WTC11 (cell line): Measurements from ENCODE around the gene CCDC180. TPM values are rescaled to one million over a fixed set of nuclear protein-coding genes. Genes with fewer than 3 reads are reported as not detected.

Experiments used
- ATAC-seq: fragments of 200-7000 bp; cut with Tn5 transposase; 2 replicates; pipeline ENCODE4 v1.10.0; 2021; ENCODE audit warnings: mild to moderate bottlenecking, moderate library complexity
- CTCF ChIA-PET: fragments of 300-600 bp; sonication (Branson Sonifier 250); formaldehyde crosslinking; loops from one replicate; lab custom pipeline; 2021; ENCODE audit warnings: antibody characterized with exemption; lab: Charles Lee
- POLR2A ChIA-PET: fragments of 350-600 bp; sonication (Branson Sonifier 250); formaldehyde crosslinking; loops from one replicate; lab custom pipeline; 2021; ENCODE audit warnings: antibody characterized with exemption; lab: Charles Lee
- DNase-seq: peaks from one replicate; pipeline ENCODE4 v3.0.0; 2021; ENCODE audit warnings: low spot score
- H3K27ac Mint-ChIP-seq: 2 replicates; pipeline ENCODE4 v1.8.0; 2021; ENCODE audit warnings: mixed read lengths
- H3K27me3 Mint-ChIP-seq: 2 replicates; pipeline ENCODE4 v1.8.0; 2021; ENCODE audit warnings: low read depth, mild to moderate bottlenecking, moderate library complexity, mixed read lengths
- H3K36me3 Mint-ChIP-seq: 2 replicates; pipeline ENCODE4 v1.8.0; 2021; ENCODE audit warnings: mixed read lengths
- H3K4me1 Mint-ChIP-seq: 2 replicates; pipeline ENCODE4 v1.8.0; 2022; ENCODE audit warnings: mixed read lengths
- H3K4me3 Mint-ChIP-seq: 2 replicates; pipeline ENCODE4 v1.8.0; 2021; ENCODE audit warnings: mild to moderate bottlenecking, moderate library complexity, mixed read lengths
- H3K9me3 Mint-ChIP-seq: 2 replicates; pipeline ENCODE4 v1.8.0; 2021; ENCODE audit warnings: mixed read lengths
- CDX4 ChIP-seq: fragments of 250-450 bp; sonication (Bioruptor Pico); IDR thresholded peaks from 2 replicates; pipeline ENCODE4 v1.9.0; 2021; ENCODE audit warnings: moderate library complexity, mild to moderate bottlenecking, inconsistent platforms, borderline replicate concordance
- CTCF ChIP-seq: fragments of 200-600 bp; IDR thresholded peaks from 2 replicates; pipeline ENCODE4 v1.8.0; 2022; ENCODE audit warnings: antibody characterized with exemption
- ETV6 ChIP-seq: sonication (generic); formaldehyde crosslinking; IDR thresholded peaks from 2 replicates; pipeline ENCODE4 v1.8.1; 2022; ENCODE audit warnings: mild to moderate bottlenecking, missing genetic modification reagents
- FOXP4 ChIP-seq: sonication (generic); formaldehyde crosslinking; IDR thresholded peaks from 2 replicates; pipeline ENCODE4 v1.8.0; 2022; ENCODE audit warnings: mild to moderate bottlenecking, missing genetic modification reagents
- GABPB1 ChIP-seq: sonication (generic); formaldehyde crosslinking; IDR thresholded peaks from 2 replicates; pipeline ENCODE4 v1.8.1; 2023; ENCODE audit warnings: mild to moderate bottlenecking, missing genetic modification reagents
- GRHL2 ChIP-seq: fragments of 250-450 bp; sonication (Bioruptor Pico); IDR thresholded peaks from 2 replicates; pipeline ENCODE4 v1.8.0; 2022; ENCODE audit warnings: mild to moderate bottlenecking, moderate library complexity; ENCODE audit not compliant: insufficient replicate concordance, severe bottlenecking
- GTF2I ChIP-seq: fragments of 250-450 bp; sonication (Bioruptor Pico); conservative IDR thresholded peaks from 2 replicates; pipeline ENCODE4 v1.4.0; 2021; ENCODE audit warnings: mild to moderate bottlenecking
- HMGXB4 ChIP-seq: sonication (generic); formaldehyde crosslinking; IDR thresholded peaks from 2 replicates; pipeline ENCODE4 v1.8.1; 2023; ENCODE audit warnings: mild to moderate bottlenecking, moderate library complexity, missing genetic modification reagents
- IRF1 ChIP-seq: sonication (generic); formaldehyde crosslinking; IDR thresholded peaks from 2 replicates; pipeline ENCODE4 v1.8.0; 2023; ENCODE audit warnings: missing genetic modification reagents
- KAT7 ChIP-seq: sonication (generic); formaldehyde crosslinking; IDR thresholded peaks from 2 replicates; pipeline ENCODE4 v1.8.1; 2023; ENCODE audit warnings: missing genetic modification reagents, mild to moderate bottlenecking, borderline replicate concordance
- MAX ChIP-seq: sonication (generic); formaldehyde crosslinking; IDR thresholded peaks from 2 replicates; pipeline ENCODE4 v1.8.0; 2022; ENCODE audit warnings: mild to moderate bottlenecking, missing genetic modification reagents
- NFYB ChIP-seq: sonication (generic); formaldehyde crosslinking; conservative IDR thresholded peaks from 2 replicates; pipeline ENCODE4 v1.8.0; 2022; ENCODE audit warnings: low read depth, missing genetic modification reagents
- RORB ChIP-seq: fragments of 250-450 bp; sonication (Bioruptor Pico); IDR thresholded peaks from 2 replicates; pipeline ENCODE4 v1.9.0; 2021; ENCODE audit warnings: mild to moderate bottlenecking
- SOX15 ChIP-seq: fragments of 250-450 bp; sonication (Bioruptor Pico); IDR thresholded peaks from 2 replicates; pipeline ENCODE4 v1.9.0; 2021; ENCODE audit warnings: mild to moderate bottlenecking
- SP1 ChIP-seq: sonication (generic); formaldehyde crosslinking; conservative IDR thresholded peaks from 2 replicates; pipeline ENCODE4 v1.8.1; 2022; ENCODE audit warnings: missing genetic modification reagents
- TCF7 ChIP-seq: sonication (generic); formaldehyde crosslinking; IDR thresholded peaks from 2 replicates; pipeline ENCODE4 v1.8.0; 2022; ENCODE audit warnings: mild to moderate bottlenecking, low read depth, missing genetic modification reagents, moderate library complexity
- TEAD1 ChIP-seq: sonication (generic); formaldehyde crosslinking; IDR thresholded peaks from 2 replicates; pipeline ENCODE4 v1.8.0; 2022; ENCODE audit warnings: mild to moderate bottlenecking, missing genetic modification reagents
- TEAD4 ChIP-seq: sonication (generic); formaldehyde crosslinking; IDR thresholded peaks from 2 replicates; pipeline ENCODE4 v1.8.0; 2022; ENCODE audit warnings: mild to moderate bottlenecking, missing genetic modification reagents
- ZBTB21 ChIP-seq: sonication (generic); formaldehyde crosslinking; IDR thresholded peaks from 2 replicates; pipeline ENCODE4 v1.8.1; 2023; ENCODE audit warnings: mild to moderate bottlenecking, missing genetic modification reagents, borderline replicate concordance
- ZNF219 ChIP-seq: sonication (generic); formaldehyde crosslinking; IDR thresholded peaks from 2 replicates; pipeline ENCODE4 v1.8.0; 2023; ENCODE audit warnings: missing genetic modification reagents, mild to moderate bottlenecking, borderline replicate concordance
- ZNF263 ChIP-seq: sonication (generic); formaldehyde crosslinking; IDR thresholded peaks from 2 replicates; pipeline ENCODE4 v1.8.1; 2022; ENCODE audit warnings: low read depth, mild to moderate bottlenecking, moderate library complexity, missing genetic modification reagents
- ZNF317 ChIP-seq: sonication (generic); formaldehyde crosslinking; IDR thresholded peaks from 2 replicates; pipeline ENCODE4 v1.8.1; 2023; ENCODE audit warnings: low read depth, mild to moderate bottlenecking, moderate library complexity, missing genetic modification reagents, borderline replicate concordance
- ZNF512 ChIP-seq: sonication (generic); formaldehyde crosslinking; IDR thresholded peaks from 2 replicates; pipeline ENCODE4 v1.8.1; 2022; ENCODE audit warnings: missing genetic modification reagents, borderline replicate concordance
- ZSCAN18 ChIP-seq: fragments of 250-450 bp; sonication (Bioruptor Pico); IDR thresholded peaks from 2 replicates; pipeline ENCODE4 v2.1.2; 2022; ENCODE audit warnings: mild to moderate bottlenecking, moderate library complexity
- total RNA-seq: library from RNA; stranded (reverse); gene quantifications from 3 replicates; pipeline ENCODE4 v1.2.3, GENCODE V29; 2021

Gene CCDC180
- total RNA-seq, 1 experiment from 2014 or later, result 6.5 TPM

GRCh38 chr9:97316904-97317303, 9.4 kb downstream of the CCDC180 start (continued):
- TF ChIP-seq CTCF (no peak), RORB (CRISPR knock-in tag) (no peak), MAX (CRISPR knock-in tag) (no peak), TEAD1 (CRISPR knock-in tag) (no peak), IRF1 (CRISPR knock-in tag) (no peak)

- H3K4me3 Mint-ChIP-seq, result no peak overlapping the region
- H3K36me3 Mint-ChIP-seq, result no peaks in the 10 kb centered on the region
- no peaks in the 10 kb centered on the region for H3K9me3 Mint-ChIP-seq
- CTCF ChIA-PET, result interaction anchor here (1.1 kb wide), 1 partner anchor 12 kb away, joined by 5 read pairs; the partner anchor contains the start of gene CCDC180
- no peaks in the 10 kb centered on the region for H3K27me3 Mint-ChIP-seq
- H3K4me1 Mint-ChIP-seq, result no peaks in the 10 kb centered on the region
- no peak for TF ChIP-seq ZNF317
- TF ChIP-seq SP1 (CRISPR knock-in tag), result no peak
- TF ChIP-seq TEAD4 (CRISPR knock-in tag), result no peak
- no peak for TF ChIP-seq HMGXB4 (CRISPR knock-in tag)
- no peak for TF ChIP-seq ETV6
- TF ChIP-seq FOXP4 (CRISPR knock-in tag), result no peak
- TF ChIP-seq ZNF512, result no peak
- TF ChIP-seq CDX4 (CRISPR knock-in tag), result no peak
- no peak for TF ChIP-seq GTF2I (CRISPR knock-in tag)
- no peak for TF ChIP-seq NFYB (CRISPR knock-in tag)
- TF ChIP-seq ZBTB21 (CRISPR knock-in tag), result no peak
- TF ChIP-seq TCF7 (CRISPR knock-in tag), result no peak
- no peak for TF ChIP-seq GABPB1
- TF ChIP-seq ZSCAN18, result no peak
- no peak for TF ChIP-seq GRHL2 (CRISPR knock-in tag)
- no peak for TF ChIP-seq ZNF263
- TF ChIP-seq ZNF219 (CRISPR knock-in tag), result no peak
- TF ChIP-seq KAT7 (CRISPR knock-in tag), result no peak
- TF ChIP-seq SOX15 (CRISPR knock-in tag), result no peak
- POLR2A ChIA-PET, result no interaction called here
- DNase-seq (no peak), ATAC-seq (no peak)
- no peak overlapping the region for H3K27ac Mint-ChIP-seq
Measured at GRCh38 chr9:97318433-97318832, 11.0 kb downstream of the CCDC180 start.
